ENCODE results near the gene PPIE.
"Not testable (repeated sequence)": the region's sequence is repeated elsewhere in the genome, so short reads cannot be mapped to it uniquely, and the experiment has no call there.

- not testable (repeated sequence) for TF ChIP-seq PPARA (CRISPR knock-in tag; IDR thresholded peaks at IDR 0.05; ENCODE audit: borderline replicate concordance); CSDC2 (CRISPR knock-in tag; IDR thresholded peaks at IDR 0.05); ZFP3 (CRISPR knock-in tag; IDR thresholded peaks at IDR 0.05); OSR1 (CRISPR knock-in tag; IDR thresholded peaks at IDR 0.05); ARNTL (CRISPR knock-in tag; IDR thresholded peaks at IDR 0.05; ENCODE audit: borderline replicate concordance, low read depth)
Observed at GRCh38 chr1:39777896-39778295, 39.2 kb downstream of the PPIE start.
